Measurements from ENCODE around the gene FBN1.

Gene FBN1

DNA sequence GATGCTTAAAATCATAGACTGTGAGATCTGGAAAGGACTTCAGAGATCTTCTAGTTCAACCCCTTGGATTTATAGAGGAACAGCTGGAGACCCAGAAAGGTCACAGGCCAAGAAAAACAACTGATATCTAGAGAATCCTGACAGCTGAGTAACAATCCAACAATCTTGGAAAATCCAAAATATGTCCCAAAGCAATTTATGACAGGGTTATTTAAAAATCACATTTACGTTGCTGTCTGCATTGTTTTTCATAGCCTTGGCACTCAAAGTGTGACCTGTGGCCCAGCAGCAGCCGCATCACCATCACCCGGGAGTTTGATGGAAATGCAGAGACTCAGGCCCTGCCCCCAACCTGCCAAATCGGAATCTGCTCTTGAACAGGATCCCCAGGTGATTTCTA is 78.8 kb downstream of the FBN1 start:
- Histone ChIP-seq H3K36me3 (ENCODE audit: low read depth) (no peaks in the 10 kb centered on the region), H3K27me3 (ENCODE audit: insufficient read depth, poor library complexity, severe bottlenecking) (no peaks in the 10 kb centered on the region), H3K9me3 (ENCODE audit: severe bottlenecking) (no peaks in the 10 kb centered on the region), H3K27ac (ENCODE audit: poor library complexity, severe bottlenecking) (peak overlapping the region; percentile 89), H3K4me1 (ENCODE audit: insufficient read depth, poor library complexity, severe bottlenecking) (peaks cover 33% of the 10 kb centered on the region), H3K4me3 (ENCODE audit: severe bottlenecking) (no peak overlapping the region)
- no peak for DNase-seq (ENCODE audit: low spot score)
- TF ChIP-seq, protein P1, sequence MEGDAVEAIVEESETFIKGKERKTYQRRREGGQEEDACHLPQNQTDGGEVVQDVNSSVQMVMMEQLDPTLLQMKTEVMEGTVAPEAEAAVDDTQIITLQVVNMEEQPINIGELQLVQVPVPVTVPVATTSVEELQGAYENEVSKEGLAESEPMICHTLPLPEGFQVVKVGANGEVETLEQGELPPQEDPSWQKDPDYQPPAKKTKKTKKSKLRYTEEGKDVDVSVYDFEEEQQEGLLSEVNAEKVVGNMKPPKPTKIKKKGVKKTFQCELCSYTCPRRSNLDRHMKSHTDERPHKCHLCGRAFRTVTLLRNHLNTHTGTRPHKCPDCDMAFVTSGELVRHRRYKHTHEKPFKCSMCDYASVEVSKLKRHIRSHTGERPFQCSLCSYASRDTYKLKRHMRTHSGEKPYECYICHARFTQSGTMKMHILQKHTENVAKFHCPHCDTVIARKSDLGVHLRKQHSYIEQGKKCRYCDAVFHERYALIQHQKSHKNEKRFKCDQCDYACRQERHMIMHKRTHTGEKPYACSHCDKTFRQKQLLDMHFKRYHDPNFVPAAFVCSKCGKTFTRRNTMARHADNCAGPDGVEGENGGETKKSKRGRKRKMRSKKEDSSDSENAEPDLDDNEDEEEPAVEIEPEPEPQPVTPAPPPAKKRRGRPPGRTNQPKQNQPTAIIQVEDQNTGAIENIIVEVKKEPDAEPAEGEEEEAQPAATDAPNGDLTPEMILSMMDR (IDR thresholded peaks at IDR 0.05; ENCODE audit: poor library complexity, severe bottlenecking): no peak
- peak; percentile 16; the same call in 1 of the 3 replicates for ATAC-seq (ENCODE audit: low read depth)

DNA sequence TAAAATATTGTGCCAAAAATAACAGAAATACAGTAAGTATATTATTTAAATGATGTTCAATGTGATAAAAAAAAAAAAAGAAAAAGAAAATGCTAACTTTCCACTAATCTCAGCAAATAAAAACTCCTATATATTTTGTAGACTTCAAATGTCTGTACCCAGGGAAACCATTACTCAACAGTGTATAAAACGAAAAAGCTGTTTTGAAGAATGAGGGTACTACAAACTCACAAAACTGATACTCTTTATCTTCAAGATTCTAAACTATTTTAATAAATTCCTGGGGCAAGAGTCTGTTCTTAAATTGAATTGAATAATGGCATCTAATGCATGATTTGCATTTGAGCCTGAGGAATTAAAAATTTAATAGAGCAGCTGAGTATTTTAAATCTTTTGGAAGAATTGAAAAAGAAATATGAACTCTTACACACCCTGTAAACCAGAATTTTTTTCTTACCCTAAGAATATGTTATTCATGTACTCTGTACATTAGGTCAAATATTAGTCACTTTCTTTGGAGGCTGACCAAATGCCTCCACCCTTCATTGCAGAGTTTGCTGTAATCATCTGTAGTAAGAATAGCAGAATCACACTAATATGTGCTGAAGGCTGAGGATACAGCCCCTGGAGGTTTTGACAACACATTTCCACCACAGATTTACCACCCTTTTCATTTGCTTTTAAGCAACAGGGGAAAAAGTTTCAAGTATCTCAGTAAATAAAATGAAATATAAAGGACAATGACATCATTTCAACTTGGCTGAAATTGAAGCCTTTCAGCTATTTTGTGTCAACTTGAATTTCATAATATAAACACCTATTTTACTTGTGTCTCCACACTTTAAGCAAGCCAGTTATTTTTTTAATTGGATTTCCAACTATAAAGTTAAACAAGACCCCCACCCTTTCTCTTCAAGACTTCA is 79.7 kb downstream of the FBN1 start:
- Histone ChIP-seq H3K4me3 (ENCODE audit: severe bottlenecking) (no peak overlapping the region), H3K27me3 (ENCODE audit: insufficient read depth, poor library complexity, severe bottlenecking) (no peaks in the 10 kb centered on the region), H3K27ac (ENCODE audit: poor library complexity, severe bottlenecking) (peak overlapping the region; percentile 89), H3K4me1 (ENCODE audit: insufficient read depth, poor library complexity, severe bottlenecking) (peaks cover 33% of the 10 kb centered on the region), H3K36me3 (ENCODE audit: low read depth) (no peaks in the 10 kb centered on the region), H3K9me3 (ENCODE audit: severe bottlenecking) (no peaks in the 10 kb centered on the region)
- TF ChIP-seq, protein P1 (IDR thresholded peaks at IDR 0.05; ENCODE audit: poor library complexity, severe bottlenecking): no peak
- DNase-seq (ENCODE audit: low spot score) (no peak), ATAC-seq (ENCODE audit: low read depth) (peak; percentile 99)

DNA sequence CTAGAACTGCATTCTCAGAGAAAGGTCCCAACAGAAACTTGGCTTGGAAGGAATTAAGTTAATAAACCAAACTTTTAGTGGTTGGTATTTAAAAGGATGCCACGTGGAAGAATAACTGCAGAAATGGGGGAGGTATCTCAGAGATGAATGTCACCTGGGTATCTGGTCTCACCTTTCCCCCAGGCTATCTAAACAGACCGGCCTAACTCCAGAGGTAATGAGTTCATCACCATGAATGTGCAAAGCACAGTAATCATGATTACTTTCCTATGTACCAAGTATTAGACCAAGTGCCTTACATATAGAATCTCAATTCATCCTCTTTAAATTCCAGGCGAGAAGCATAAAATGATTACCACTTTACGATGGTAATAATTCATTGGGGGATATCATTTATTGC is 80.8 kb downstream of the FBN1 start:
- Histone ChIP-seq H3K4me1 (ENCODE audit: insufficient read depth, poor library complexity, severe bottlenecking) (peaks cover 33% of the 10 kb centered on the region), H3K27me3 (ENCODE audit: insufficient read depth, poor library complexity, severe bottlenecking) (no peaks in the 10 kb centered on the region), H3K9me3 (ENCODE audit: severe bottlenecking) (no peaks in the 10 kb centered on the region), H3K27ac (ENCODE audit: poor library complexity, severe bottlenecking) (peak overlapping the region; percentile 89), H3K36me3 (ENCODE audit: low read depth) (no peaks in the 10 kb centered on the region), H3K4me3 (ENCODE audit: severe bottlenecking) (no peak overlapping the region)
- DNase-seq (ENCODE audit: low spot score) (no peak), ATAC-seq (ENCODE audit: low read depth) (peak; percentile 28; the same call in 2 of the 3 replicates)
- TF ChIP-seq, protein P1 (IDR thresholded peaks at IDR 0.05; ENCODE audit: poor library complexity, severe bottlenecking): no peak

DNA sequence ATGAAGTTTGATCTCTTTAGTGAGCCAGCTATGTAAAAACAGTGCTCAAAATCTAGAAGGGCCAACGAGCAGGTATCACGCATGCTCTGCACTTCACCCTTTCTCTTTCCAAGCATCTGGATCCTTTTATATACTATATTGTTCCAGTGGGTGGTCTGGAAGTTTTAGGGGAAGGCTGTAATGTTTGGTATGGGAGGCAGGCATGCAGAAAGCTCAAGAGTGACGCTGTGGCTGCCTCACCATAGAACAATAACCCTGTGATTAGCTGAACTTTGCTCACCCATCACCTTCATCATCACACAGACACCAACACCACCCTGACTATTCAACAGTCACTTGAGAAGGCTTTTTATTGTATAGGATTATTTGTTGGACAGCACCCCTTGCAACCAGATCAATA is 81.6 kb downstream of the FBN1 start:
- Histone ChIP-seq H3K27ac (ENCODE audit: poor library complexity, severe bottlenecking) (peak overlapping the region; percentile 89), H3K4me3 (ENCODE audit: severe bottlenecking) (no peak overlapping the region), H3K27me3 (ENCODE audit: insufficient read depth, poor library complexity, severe bottlenecking) (no peaks in the 10 kb centered on the region), H3K36me3 (ENCODE audit: low read depth) (no peaks in the 10 kb centered on the region), H3K9me3 (ENCODE audit: severe bottlenecking) (no peaks in the 10 kb centered on the region), H3K4me1 (ENCODE audit: insufficient read depth, poor library complexity, severe bottlenecking) (peaks cover 33% of the 10 kb centered on the region)
- DNase-seq (ENCODE audit: low spot score): no peak
- TF ChIP-seq, protein P1 (IDR thresholded peaks at IDR 0.05; ENCODE audit: poor library complexity, severe bottlenecking): no peak
- no peak for ATAC-seq (ENCODE audit: low read depth)
